Keratinocyte (primary cell): ENCODE data around the gene TMEM123. TPM values are rescaled to one million over a fixed set of nuclear protein-coding genes. Genes with fewer than 3 reads are reported as not detected.

Experiments
- DNase-seq: peaks from one replicate; pipeline ENCODE4 v3.0.0-alpha.2; 2011; ENCODE audit warnings: low read depth, missing footprints, low spot score
- FAIRE-seq: peaks from 2 replicates; lab custom pipeline; 2011; peaks lifted over from hg19 to GRCh38; lab: Jason Lieb, UNC
- H2AFZ ChIP-seq: 2 replicates; pipeline ENCODE4 v1.6.0; 2012; ENCODE audit warnings: low read length, control low read depth, inconsistent platforms; ENCODE audit not compliant: control insufficient read depth
- H3K27ac ChIP-seq: 2 replicates; pipeline ENCODE4 v1.5.1; 2011; ENCODE audit warnings: low read length; ENCODE audit not compliant: control insufficient read depth, insufficient read depth
- H3K27me3 ChIP-seq: 3 replicates; pipeline ENCODE4 v1.6.0; 2011; ENCODE audit warnings: low read length; ENCODE audit not compliant: control insufficient read depth, insufficient read depth; ENCODE audit errors: extremely low read depth
- H3K36me3 ChIP-seq, 2 experiments: 2 replicates in 1 of 2; 3 replicates in 1 of 2; pipeline ENCODE4 v1.5.1; 2011; ENCODE audit warnings: low read length in 2 of 2, mild to moderate bottlenecking in 1 of 2; ENCODE audit not compliant: control insufficient read depth in 2 of 2, insufficient read depth in 2 of 2; ENCODE audit errors: extremely low read depth in 1 of 2
- H3K4me1 ChIP-seq: 3 replicates; pipeline ENCODE4 v1.5.1; 2011; ENCODE audit warnings: low read length; ENCODE audit not compliant: control insufficient read depth, insufficient read depth; ENCODE audit errors: extremely low read depth
- H3K4me2 ChIP-seq: 3 replicates; pipeline ENCODE4 v1.6.0; 2011; ENCODE audit warnings: low read depth, low read length; ENCODE audit not compliant: control insufficient read depth, insufficient read depth; ENCODE audit errors: extremely low read depth
- H3K4me3 ChIP-seq, 3 experiments: fragments of 200-600 bp in 1 of 3; sonication (generic) in 1 of 3; 2 replicates in 2 of 3; 3 replicates in 1 of 3; pipeline ENCODE4 v1.5.1; 2011 to 2016; ENCODE audit warnings: low read length in 3 of 3, mild to moderate bottlenecking in 3 of 3, control low read depth in 2 of 3, inconsistent platforms in 1 of 3, low read depth in 1 of 3, mixed read lengths in 1 of 3, mixed run types in 1 of 3, moderate library complexity in 1 of 3; ENCODE audit not compliant: control insufficient read depth in 2 of 3, insufficient read depth in 2 of 3; ENCODE audit errors: extremely low read depth in 1 of 3
- H3K79me2 ChIP-seq: 2 replicates; pipeline ENCODE4 v1.6.0; 2012; ENCODE audit warnings: low read length; ENCODE audit not compliant: control insufficient read depth, insufficient read depth
- H3K9ac ChIP-seq: 3 replicates; pipeline ENCODE4 v1.6.0; 2011; ENCODE audit warnings: low read length; ENCODE audit not compliant: control insufficient read depth, insufficient read depth; ENCODE audit errors: extremely low read depth
- H3K9me1 ChIP-seq: 3 replicates; pipeline ENCODE4 v1.6.0; 2011; ENCODE audit warnings: low read length; ENCODE audit not compliant: control insufficient read depth, insufficient read depth; ENCODE audit errors: extremely low read depth
- H3K9me3 ChIP-seq: 2 replicates; pipeline ENCODE4 v1.5.1; 2012; ENCODE audit warnings: low read depth, low read length; ENCODE audit not compliant: control insufficient read depth
- H4K20me1 ChIP-seq: 3 replicates; pipeline ENCODE4 v1.6.0; 2011; ENCODE audit warnings: low read length; ENCODE audit not compliant: control insufficient read depth, insufficient read depth; ENCODE audit errors: extremely low read depth
- EZH2 ChIP-seq: IDR thresholded peaks from one replicate; pipeline ENCODE4 v1.6.1; 2012; ENCODE audit warnings: inconsistent platforms, mild to moderate bottlenecking, low read length, moderate library complexity
- dilution Hi-C: fragments of 300-500 bp; cut with MboI; formaldehyde crosslinking; loops from one replicate; pipeline ENCODE4 v1.7.0; 2020; ENCODE audit warnings: low sequenced_read_pairs; ENCODE audit not compliant: extremely low pct_ligation_motif_present
- polyA plus RNA-seq, 5 experiments: library from polyadenylated mRNA; depleted of rRNA in 3 of 5; stranded (reverse) in 3 of 5; stranded (forward) in 1 of 5; unstranded in 1 of 5; fragments of >200 nt; gene quantifications; 1 replicate in 1 of 5; 2 replicates in 3 of 5; 3 replicates in 1 of 5; pipeline versions ENCODE4 v1.2.1 to v1.2.3, GENCODE V29; 2011 to 2012; ENCODE audit warnings: missing spikeins in 2 of 5, low read depth in 1 of 5, low replicate concordance in 1 of 5
- TF ChIP-seq, protein P1 (sequence below), 3 experiments: IDR thresholded peaks in 1 of 3; conservative IDR thresholded peaks in 1 of 3; optimal IDR thresholded peaks in 1 of 3; 2 replicates in 2 of 3; 3 replicates in 1 of 3; pipeline versions ENCODE3 to v1.5.1; 2011; ENCODE audit warnings: low read length in 3 of 3, mild to moderate bottlenecking in 3 of 3, moderate library complexity in 2 of 3, control low read depth in 1 of 3, inconsistent platforms in 1 of 3; ENCODE audit not compliant: insufficient read depth in 2 of 3; ENCODE audit errors: extremely low read depth in 1 of 3

The TMEM123 gene
- polyA plus RNA-seq, 1 donor (not counting 4 experiments of a cell fraction or from before 2014, with no cell fraction given), result 408 TPM

GRCh38 chr11:102448869-102449224, 3.7 kb downstream of the TMEM123 start:
- Histone ChIP-seq H3K36me3 (peaks cover 0 to 14% of the 10 kb centered on the region in 2 experiments), H3K9ac (no peak overlapping the region), H3K4me1 (peaks cover 33% of the 10 kb centered on the region), H3K27me3 (no peaks in the 10 kb centered on the region), H3K9me3 (no peaks in the 10 kb centered on the region), H3K4me3 (no peak overlapping the region), H3K79me2 (peaks cover 71% of the 10 kb centered on the region), H3K4me2 (no peak overlapping the region), H4K20me1 (no peaks in the 10 kb centered on the region), H3K27ac (no peak overlapping the region), H3K9me1 (no peaks in the 10 kb centered on the region), H2AFZ (no peak overlapping the region)
- TF ChIP-seq, protein P1, sequence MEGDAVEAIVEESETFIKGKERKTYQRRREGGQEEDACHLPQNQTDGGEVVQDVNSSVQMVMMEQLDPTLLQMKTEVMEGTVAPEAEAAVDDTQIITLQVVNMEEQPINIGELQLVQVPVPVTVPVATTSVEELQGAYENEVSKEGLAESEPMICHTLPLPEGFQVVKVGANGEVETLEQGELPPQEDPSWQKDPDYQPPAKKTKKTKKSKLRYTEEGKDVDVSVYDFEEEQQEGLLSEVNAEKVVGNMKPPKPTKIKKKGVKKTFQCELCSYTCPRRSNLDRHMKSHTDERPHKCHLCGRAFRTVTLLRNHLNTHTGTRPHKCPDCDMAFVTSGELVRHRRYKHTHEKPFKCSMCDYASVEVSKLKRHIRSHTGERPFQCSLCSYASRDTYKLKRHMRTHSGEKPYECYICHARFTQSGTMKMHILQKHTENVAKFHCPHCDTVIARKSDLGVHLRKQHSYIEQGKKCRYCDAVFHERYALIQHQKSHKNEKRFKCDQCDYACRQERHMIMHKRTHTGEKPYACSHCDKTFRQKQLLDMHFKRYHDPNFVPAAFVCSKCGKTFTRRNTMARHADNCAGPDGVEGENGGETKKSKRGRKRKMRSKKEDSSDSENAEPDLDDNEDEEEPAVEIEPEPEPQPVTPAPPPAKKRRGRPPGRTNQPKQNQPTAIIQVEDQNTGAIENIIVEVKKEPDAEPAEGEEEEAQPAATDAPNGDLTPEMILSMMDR (optimal IDR thresholded peaks at IDR 0.05 in 1 of 3, IDR thresholded peaks at IDR 0.05 in 1 of 3, conservative IDR thresholded peaks at IDR 0.05 in 1 of 3; ENCODE audit: extremely low read depth in 1 of 3, insufficient read depth in 2 of 3, low read length in 3 of 3), result no peak
- TF ChIP-seq EZH2, result no peak
- DNase-seq (no peak), FAIRE-seq (no peak)
- dilution Hi-C loops, result no loop called here

GRCh38 chr11:102447941-102448868, 4.4 kb downstream of the TMEM123 start:
- dilution Hi-C loops, result no loop called here
- no peak for DNase-seq
- H3K79me2 ChIP-seq, result peaks cover 74% of the 10 kb centered on the region
- FAIRE-seq, result no peak
- H3K27me3 ChIP-seq, result no peaks in the 10 kb centered on the region
- no peak overlapping the region for H3K27ac ChIP-seq
- no peak overlapping the region for H3K4me2 ChIP-seq
- no peak overlapping the region for H3K4me3 ChIP-seq
- no peaks in the 10 kb centered on the region for H4K20me1 ChIP-seq
- H2AFZ ChIP-seq, result no peak overlapping the region
- peaks cover 0 to 14% of the 10 kb centered on the region in 2 experiments for H3K36me3 ChIP-seq
- TF ChIP-seq, protein P1 (optimal IDR thresholded peaks at IDR 0.05 in 1 of 3, IDR thresholded peaks at IDR 0.05 in 1 of 3, conservative IDR thresholded peaks at IDR 0.05 in 1 of 3; ENCODE audit: extremely low read depth in 1 of 3, insufficient read depth in 2 of 3, low read length in 3 of 3), result no peak
- no peak for TF ChIP-seq EZH2
- no peaks in the 10 kb centered on the region for H3K9me3 ChIP-seq
- peaks cover 27% of the 10 kb centered on the region for H3K4me1 ChIP-seq
- H3K9me1 ChIP-seq, result no peaks in the 10 kb centered on the region
- no peak overlapping the region for H3K9ac ChIP-seq
